Tibial nerve (tissue), 4 donors: Measurements from ENCODE around the gene HS3ST3B1.

Source experiments
- EP300 ChIP-seq, 2 donors: sonication (generic); formaldehyde crosslinking; IDR thresholded peaks; one replicate each; pipeline ENCODE4 v1.6.1; 2017; ENCODE audit warnings: antibody characterized with exemption in 2 of 2, mild to moderate bottlenecking in 1 of 2
- POLR2A ChIP-seq, 2 donors: fragments of 450-650 bp; IDR thresholded peaks; one replicate each; pipeline ENCODE4 v1.6.1; 2017; ENCODE audit warnings: antibody characterized with exemption in 2 of 2, mild to moderate bottlenecking in 2 of 2, moderate library complexity in 2 of 2
- TF ChIP-seq, protein P1 (sequence below), 5 experiments: fragments of 200-600 bp in 3 of 5; fragments of 450-650 bp in 2 of 5; sonication (generic) in 3 of 5; IDR thresholded peaks; one replicate each; pipeline ENCODE4 v1.5.1; 2016 to 2019; ENCODE audit warnings: antibody characterized with exemption in 5 of 5, mild to moderate bottlenecking in 3 of 5, moderate library complexity in 2 of 5

DNA sequence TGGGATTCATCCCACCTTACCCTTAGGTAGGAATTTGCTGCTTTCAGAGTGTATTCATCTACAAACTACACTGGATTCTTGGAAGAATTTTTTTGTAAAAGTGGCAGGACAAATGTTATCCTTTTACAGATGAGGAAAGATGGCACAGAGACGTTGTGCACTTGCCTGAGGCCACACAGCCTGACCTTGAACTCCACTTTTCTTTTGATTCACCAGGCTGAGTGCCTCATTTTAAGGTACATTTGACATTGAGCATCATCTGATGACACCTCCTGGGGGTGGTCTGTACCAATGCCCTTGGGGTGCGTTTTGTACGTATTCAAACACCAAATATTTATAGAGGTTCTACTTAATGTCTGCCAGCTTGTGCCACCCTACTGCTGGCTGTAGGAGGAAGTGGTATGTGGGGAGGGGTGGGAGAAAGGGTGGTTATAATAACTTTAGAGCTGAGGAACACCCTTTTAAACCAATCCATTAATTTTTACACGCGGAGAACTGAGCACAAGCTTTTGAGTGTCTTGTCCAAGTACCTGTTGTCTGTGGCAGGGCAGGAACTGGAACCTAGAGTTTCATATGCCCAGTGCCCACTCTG is 29.1 kb downstream of the HS3ST3B1 start:
- no peak for TF ChIP-seq POLR2A (IDR thresholded peaks at IDR 0.05)
- TF ChIP-seq, protein P1, sequence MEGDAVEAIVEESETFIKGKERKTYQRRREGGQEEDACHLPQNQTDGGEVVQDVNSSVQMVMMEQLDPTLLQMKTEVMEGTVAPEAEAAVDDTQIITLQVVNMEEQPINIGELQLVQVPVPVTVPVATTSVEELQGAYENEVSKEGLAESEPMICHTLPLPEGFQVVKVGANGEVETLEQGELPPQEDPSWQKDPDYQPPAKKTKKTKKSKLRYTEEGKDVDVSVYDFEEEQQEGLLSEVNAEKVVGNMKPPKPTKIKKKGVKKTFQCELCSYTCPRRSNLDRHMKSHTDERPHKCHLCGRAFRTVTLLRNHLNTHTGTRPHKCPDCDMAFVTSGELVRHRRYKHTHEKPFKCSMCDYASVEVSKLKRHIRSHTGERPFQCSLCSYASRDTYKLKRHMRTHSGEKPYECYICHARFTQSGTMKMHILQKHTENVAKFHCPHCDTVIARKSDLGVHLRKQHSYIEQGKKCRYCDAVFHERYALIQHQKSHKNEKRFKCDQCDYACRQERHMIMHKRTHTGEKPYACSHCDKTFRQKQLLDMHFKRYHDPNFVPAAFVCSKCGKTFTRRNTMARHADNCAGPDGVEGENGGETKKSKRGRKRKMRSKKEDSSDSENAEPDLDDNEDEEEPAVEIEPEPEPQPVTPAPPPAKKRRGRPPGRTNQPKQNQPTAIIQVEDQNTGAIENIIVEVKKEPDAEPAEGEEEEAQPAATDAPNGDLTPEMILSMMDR (IDR thresholded peaks at IDR 0.05), result no peak
- TF ChIP-seq EP300 (IDR thresholded peaks at IDR 0.05), result no peak
